HepG2 (cell line): Measurements from ENCODE around the gene PHACTR3. TPM values are rescaled to one million over a fixed set of nuclear protein-coding genes. Genes with fewer than 3 reads are reported as not detected.

Source experiments
- ATAC-seq: fragments of 200-7000 bp; cut with Tn5 transposase; 3 replicates; pipeline ENCODE4 v1.9.1; 2020; ENCODE audit warnings: mild to moderate bottlenecking, moderate library complexity
- BruUV-seq: library from RNA; stranded (reverse); fragments of 400-500 nt; replicated peaks from 2 replicates; lab custom pipeline; 2021; lab: Mats Ljungman, UMichigan
- CTCF ChIA-PET: fragments of 300-600 bp; formaldehyde crosslinking; extraction: SDS; loops from one replicate; lab custom pipeline; 2021; ENCODE audit warnings: low total read pairs, inconsistent platforms, low intra/inter-chr PET ratio; lab: Yijun Ruan, JAX
- POLR2A ChIA-PET: fragments of 350-600 bp; sonication (Branson Sonifier 250); formaldehyde crosslinking; loops from one replicate; lab custom pipeline; 2020; ENCODE audit warnings: antibody characterized with exemption, inconsistent platforms; lab: Yijun Ruan, JAX
- DNase-seq: peaks from one replicate; pipeline ENCODE4 v3.0.0-alpha.2; 2015; ENCODE audit warnings: low spot score
- FAIRE-seq: peaks from 3 replicates; lab custom pipeline; 2011; peaks lifted over from hg19 to GRCh38; lab: Jason Lieb, UNC
- H2AFZ ChIP-seq: one replicate; pipeline ENCODE4 v1.6.1; 2011; ENCODE audit warnings: low read length, inconsistent platforms
- H3K27ac ChIP-seq: fragments of 300-600 bp; 3 replicates; pipeline ENCODE4 v1.8.0; 2011; ENCODE audit warnings: mixed run types, mild to moderate bottlenecking, mixed read lengths, low read length, inconsistent platforms; ENCODE audit not compliant: insufficient read depth; ENCODE audit errors: extremely low read length
- H3K27me3 ChIP-seq, 2 experiments: fragments of 200-600 bp in 1 of 2; 2 replicates in 1 of 2; 3 replicates in 1 of 2; pipeline versions ENCODE4 v1.6.0 to v1.8.0; 2011; ENCODE audit warnings: low read length in 2 of 2, mild to moderate bottlenecking in 2 of 2, moderate library complexity in 2 of 2, inconsistent platforms in 1 of 2; ENCODE audit not compliant: insufficient read depth in 2 of 2, control insufficient read depth in 1 of 2
- H3K36me3 ChIP-seq, 2 experiments: fragments of 200-600 bp in 1 of 2; replicated peaks in 1 of 2; 2 replicates in 1 of 2; 3 replicates in 1 of 2; pipeline versions ENCODE4 v1.5.1 to v1.8.0; 2011; ENCODE audit warnings: low read length in 2 of 2, inconsistent platforms in 1 of 2; ENCODE audit not compliant: insufficient read depth in 2 of 2, control insufficient read depth in 1 of 2
- H3K4me1 ChIP-seq: 2 replicates; pipeline ENCODE4 v1.5.1; 2012; ENCODE audit warnings: low read length, inconsistent platforms; ENCODE audit not compliant: insufficient read depth
- H3K4me2 ChIP-seq: 2 replicates; pipeline ENCODE4 v1.6.0; 2011; ENCODE audit warnings: low read depth, low read length, inconsistent platforms
- H3K4me3 ChIP-seq, 3 experiments: fragments of 200-600 bp in 1 of 3; sonication (generic), shearing (Covaris generic) in 1 of 3; replicated peaks in 1 of 3; 2 replicates each; pipeline ENCODE4 v1.5.1; 2011 to 2016; ENCODE audit warnings: low read length in 3 of 3, inconsistent platforms in 2 of 3, low read depth in 2 of 3, mild to moderate bottlenecking in 2 of 3, control low read depth in 1 of 3, mixed read lengths in 1 of 3; ENCODE audit not compliant: insufficient read depth in 1 of 3
- H3K79me2 ChIP-seq: one replicate; pipeline ENCODE4 v1.6.1; 2011; ENCODE audit warnings: low read length, inconsistent platforms; ENCODE audit not compliant: insufficient read depth
- H3K9ac ChIP-seq: 2 replicates; pipeline ENCODE4 v1.6.0; 2011; ENCODE audit warnings: mild to moderate bottlenecking, low read depth, low read length, inconsistent platforms; ENCODE audit not compliant: insufficient read depth
- H3K9me3 ChIP-seq: 2 replicates; pipeline ENCODE4 v1.5.1; 2012; ENCODE audit warnings: mild to moderate bottlenecking, low read length
- H4K20me1 ChIP-seq: 2 replicates; pipeline ENCODE4 v1.6.0; 2011; ENCODE audit warnings: inconsistent platforms, mild to moderate bottlenecking, low read length, moderate library complexity; ENCODE audit not compliant: insufficient read depth
- SMYD3 ChIP-seq: sonication (generic); formaldehyde crosslinking; IDR thresholded peaks from 2 replicates; pipeline ENCODE4 v1.8.1; 2023; ENCODE audit warnings: mild to moderate bottlenecking, missing genetic modification reagents
- ZNF317 ChIP-seq: sonication (generic); formaldehyde crosslinking; IDR thresholded peaks from 2 replicates; pipeline ENCODE4 v1.5.0; 2020; ENCODE audit warnings: mild to moderate bottlenecking, missing genetic modification reagents
- ZNF543 ChIP-seq: sonication (generic); formaldehyde crosslinking; IDR thresholded peaks from 2 replicates; pipeline ENCODE4 v1.4.0; 2020; ENCODE audit warnings: mild to moderate bottlenecking, missing genetic modification reagents
- WGBS: methylation state at CpG from one replicate; pipeline ENCODE4 v1.1.6; 2017; ENCODE audit warnings: low lambda C conversion rate; 5-methylcytosine and 5-hydroxymethylcytosine counted together
- in situ Hi-C: cut with HindIII; loops from 2 replicates; pipeline ENCODE4 v1.10.0; 2017; ENCODE audit warnings: low pct_unique_long_range_greater_than_20kb; ENCODE audit not compliant: extremely low pct_ligation_motif_present
- intact Hi-C: fragments of 100-400 bp; cut with micrococcal nuclease; formaldehyde crosslinking; loops from one replicate; pipeline ENCODE4 v1.10.0; 2022; ENCODE audit not compliant: unreplicated experiment
- polyA plus RNA-seq, 8 experiments: library from polyadenylated mRNA; depleted of rRNA in 3 of 8; stranded (reverse) in 7 of 8; unstranded in 1 of 8; fragments of >200 nt; fragmentation: Illumina TruSeq in 4 of 8; extraction: Trizol in 4 of 8; gene quantifications; 2 replicates each; pipeline versions ENCODE4 v1.2.1 to v1.2.3, GENCODE V29; 2011 to 2016; ENCODE audit warnings: low read depth in 4 of 8, missing spikeins in 1 of 8, mixed read lengths in 1 of 8; ENCODE audit not compliant: insufficient read depth in 1 of 8
- total RNA-seq, 5 experiments: library from RNA; depleted of rRNA; stranded (reverse); fragments of >200 nt; fragmentation: Illumina TruSeq; extraction: Trizol; gene quantifications; 2 replicates each; pipeline ENCODE4 v1.2.3, GENCODE V29; 2016; ENCODE audit warnings: low read depth in 1 of 5
- TF ChIP-seq, protein P1 (sequence below): sonication (generic); formaldehyde crosslinking; IDR thresholded peaks from 2 replicates; pipeline ENCODE4 v1.5.0; 2020; ENCODE audit warnings: mild to moderate bottlenecking, missing genetic modification reagents

PHACTR3 gene
- total and polyA plus RNA-seq, 2 of the 13 experiments (the other 11 are each of a cell fraction or from before 2014, with no cell fraction given), result not detected

DNA sequence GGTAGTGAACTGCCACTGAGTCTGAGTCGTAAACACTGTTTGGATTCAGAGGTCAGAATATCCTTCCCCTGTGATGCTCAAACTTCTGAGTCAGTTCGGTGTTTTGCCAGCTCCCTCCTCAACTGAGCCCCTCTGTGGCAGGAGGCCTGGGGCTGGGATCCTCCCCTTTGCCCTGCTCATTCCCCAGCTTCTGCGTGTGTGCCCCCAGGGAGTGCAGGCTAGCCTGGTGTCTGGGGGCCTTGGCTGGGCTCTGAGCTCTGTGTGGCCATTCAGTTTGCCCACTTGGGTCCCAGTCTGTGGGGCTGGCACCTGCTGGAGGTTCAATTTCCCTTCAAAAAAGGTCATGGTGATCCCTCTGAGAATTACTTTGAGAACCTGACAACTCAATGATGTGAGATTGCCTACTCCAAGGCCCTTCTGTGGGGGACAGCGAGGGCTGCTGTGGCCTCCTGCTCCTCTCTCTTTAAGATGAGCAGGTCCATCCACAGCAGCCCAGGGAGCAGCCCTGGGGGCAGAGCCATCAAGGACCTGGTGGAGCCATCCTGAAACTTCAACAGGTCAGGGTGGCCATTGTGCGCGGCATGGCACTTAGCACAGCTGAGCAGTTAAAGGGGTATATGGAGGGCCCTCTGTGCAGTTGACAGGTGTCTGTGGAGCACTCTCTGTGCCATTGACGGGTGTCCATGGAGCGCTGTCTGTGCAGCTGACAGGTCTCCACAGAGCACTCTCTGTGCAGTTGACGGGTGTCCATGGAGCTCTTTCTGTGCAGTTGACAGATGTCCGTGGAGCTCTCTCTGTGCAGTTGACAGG lies 181.9 kb downstream of the PHACTR3 start:
- peaks cover 3% of the 10 kb centered on the region; the same call in 1 of the 2 replicates for H4K20me1 ChIP-seq
- H3K27ac ChIP-seq, result no peak overlapping the region
- WGBS, result 22% methylated on average over 10 of the region's 10 CpGs
- H3K27me3 ChIP-seq, result 0 out of 5 replicates have a peak, but pooled peaks cover 0 to 7% of the 10 kb centered on the region in 2 experiments
- no peak overlapping the region for H3K4me3 ChIP-seq
- no peaks in the 10 kb centered on the region for H3K36me3 ChIP-seq
- no peak for DNase-seq
- no peak for ATAC-seq
- intact Hi-C loops, result no loop called here
- H2AFZ ChIP-seq, result no peak overlapping the region
- H3K9me3 ChIP-seq, result no peaks in the 10 kb centered on the region
- no peaks in the 10 kb centered on the region for H3K79me2 ChIP-seq
- TF ChIP-seq ZNF317 (no peak), ZNF543 (CRISPR knock-in tag) (no peak), SMYD3 (no peak)
- TF ChIP-seq, protein P1, sequence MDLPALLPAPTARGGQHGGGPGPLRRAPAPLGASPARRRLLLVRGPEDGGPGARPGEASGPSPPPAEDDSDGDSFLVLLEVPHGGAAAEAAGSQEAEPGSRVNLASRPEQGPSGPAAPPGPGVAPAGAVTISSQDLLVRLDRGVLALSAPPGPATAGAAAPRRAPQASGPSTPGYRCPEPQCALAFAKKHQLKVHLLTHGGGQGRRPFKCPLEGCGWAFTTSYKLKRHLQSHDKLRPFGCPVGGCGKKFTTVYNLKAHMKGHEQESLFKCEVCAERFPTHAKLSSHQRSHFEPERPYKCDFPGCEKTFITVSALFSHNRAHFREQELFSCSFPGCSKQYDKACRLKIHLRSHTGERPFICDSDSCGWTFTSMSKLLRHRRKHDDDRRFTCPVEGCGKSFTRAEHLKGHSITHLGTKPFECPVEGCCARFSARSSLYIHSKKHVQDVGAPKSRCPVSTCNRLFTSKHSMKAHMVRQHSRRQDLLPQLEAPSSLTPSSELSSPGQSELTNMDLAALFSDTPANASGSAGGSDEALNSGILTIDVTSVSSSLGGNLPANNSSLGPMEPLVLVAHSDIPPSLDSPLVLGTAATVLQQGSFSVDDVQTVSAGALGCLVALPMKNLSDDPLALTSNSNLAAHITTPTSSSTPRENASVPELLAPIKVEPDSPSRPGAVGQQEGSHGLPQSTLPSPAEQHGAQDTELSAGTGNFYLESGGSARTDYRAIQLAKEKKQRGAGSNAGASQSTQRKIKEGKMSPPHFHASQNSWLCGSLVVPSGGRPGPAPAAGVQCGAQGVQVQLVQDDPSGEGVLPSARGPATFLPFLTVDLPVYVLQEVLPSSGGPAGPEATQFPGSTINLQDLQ (CRISPR knock-in tag), result no peak
- ChIA-PET CTCF (no interaction called here), POLR2A (no interaction called here)
- no peak overlapping the region for H3K4me2 ChIP-seq
- no peaks in the 10 kb centered on the region for H3K4me1 ChIP-seq
- H3K9ac ChIP-seq, result no peak overlapping the region
- no TSS peak for BruUV-seq
- no peak for FAIRE-seq
- in situ Hi-C loops, result loop anchor here (5.0 kb wide), 1 partner anchor 61 kb away; no protein-coding TSS in a partner anchor
